ENCODE measurements around the gene ATXN1.
"Not testable (repeated sequence)": the region's sequence is repeated elsewhere in the genome, so short reads cannot be mapped to it uniquely, and the experiment has no call there.

The ATXN1 gene

GRCh38 chr6:16286151-16286522, 475.1 kb downstream of the ATXN1 start:
- DNase-seq = peak; percentile 5

- DNase-seq = no peak
Measured at GRCh38 chr6:16285467-16286150, 475.7 kb downstream of the ATXN1 start.

GRCh38 chr6:16284472-16284871, 476.8 kb downstream of the ATXN1 start:
- DNase-seq = no peak

GRCh38 chr6:16282370-16282769, 478.9 kb downstream of the ATXN1 start:
- no peak for DNase-seq

GRCh38 chr6:16279243-16279642, 482.0 kb downstream of the ATXN1 start:
- no peak for DNase-seq

GRCh38 chr6:16278750-16279149, 482.5 kb downstream of the ATXN1 start:
- no peak for DNase-seq

GRCh38 chr6:16278048-16278724, 483.1 kb downstream of the ATXN1 start:
- DNase-seq = no peak

- no peak for DNase-seq
Measured at GRCh38 chr6:16277101-16277981, 483.9 kb downstream of the ATXN1 start.

- DNase-seq = no peak
Measured at GRCh38 chr6:16274885-16275589, 486.2 kb downstream of the ATXN1 start.

- no peak for DNase-seq
Measured at GRCh38 chr6:16274483-16274882, 486.8 kb downstream of the ATXN1 start.

- no peak for DNase-seq
Measured at GRCh38 chr6:16273256-16273655, 488.0 kb downstream of the ATXN1 start.

- no peak for DNase-seq
Measured at GRCh38 chr6:16272201-16272600, 489.1 kb downstream of the ATXN1 start.

- DNase-seq = no peak
Measured at GRCh38 chr6:16271428-16271827, 489.8 kb downstream of the ATXN1 start.

- DNase-seq = no peak
Measured at GRCh38 chr6:16270178-16270794, 491.0 kb downstream of the ATXN1 start.

GRCh38 chr6:16269442-16270070, 491.7 kb downstream of the ATXN1 start:
- not testable (repeated sequence) for DNase-seq

GRCh38 chr6:16267428-16268263, 493.6 kb downstream of the ATXN1 start:
- no peak for DNase-seq

- DNase-seq = no peak
Measured at GRCh38 chr6:16265351-16266341, 495.6 kb downstream of the ATXN1 start.

GRCh38 chr6:16264785-16265184, 496.5 kb downstream of the ATXN1 start:
- DNase-seq = no peak

GRCh38 chr6:16263464-16264099, 497.7 kb downstream of the ATXN1 start:
- not testable (repeated sequence) for DNase-seq
